Esophagus squamous epithelium (tissue), 5 donors: ENCODE results near the gene RFTN1. TPM values are rescaled to one million over a fixed set of nuclear protein-coding genes. Genes with fewer than 3 reads are reported as not detected.

Experiments used
- DNase-seq: peaks from one replicate; lab custom pipeline; 2025; lab: John Stamatoyannopoulos, UW
- H3K27ac ChIP-seq, 4 donors: fragments of 200-600 bp; sonication (generic); one replicate each; pipeline ENCODE4 v1.5.1; 2016 to 2019; ENCODE audit warnings: mild to moderate bottlenecking in 1 of 4
- H3K27me3 ChIP-seq, 4 donors: fragments of 200-600 bp; sonication (generic); 1 replicate in 3 of 4; 2 replicates in 1 of 4; pipeline versions ENCODE4 v1.5.1 to v1.6.0; 2017 to 2021; ENCODE audit warnings: antibody characterized with exemption in 1 of 4
- H3K36me3 ChIP-seq, 3 donors: fragments of 200-600 bp; sonication (generic); one replicate each; pipeline ENCODE4 v1.5.1; 2016 to 2019
- H3K4me1 ChIP-seq, 3 donors: fragments of 200-600 bp; sonication (generic); one replicate each; pipeline ENCODE4 v1.5.1; 2017 to 2019
- H3K4me3 ChIP-seq, 4 donors: fragments of 200-600 bp; sonication (generic); 1 replicate in 3 of 4; 2 replicates in 1 of 4; pipeline ENCODE4 v1.5.1; 2016 to 2019; ENCODE audit warnings: mild to moderate bottlenecking in 2 of 4, moderate library complexity in 1 of 4
- H3K9me3 ChIP-seq, 3 donors: fragments of 200-600 bp; sonication (generic); one replicate each; pipeline ENCODE4 v1.5.1; 2016 to 2019
- CTCF ChIP-seq, 6 experiments: fragments of 450-650 bp in 4 of 6; fragments of 200-600 bp in 2 of 6; sonication (generic) in 2 of 6; IDR thresholded peaks; one replicate each; pipeline ENCODE4 v1.5.1; 2016 to 2019; ENCODE audit warnings: antibody characterized with exemption in 6 of 6, mild to moderate bottlenecking in 4 of 6, moderate library complexity in 4 of 6
- POLR2A ChIP-seq, 4 donors: fragments of 450-650 bp; IDR thresholded peaks; one replicate each; pipeline ENCODE4 v1.6.1; 2017; ENCODE audit warnings: antibody characterized with exemption in 4 of 4, mild to moderate bottlenecking in 4 of 4, moderate library complexity in 3 of 4
- WGBS, 2 donors: methylation state at CpG; one replicate each; pipeline ENCODE4 v1.1.5; 2018; 5-methylcytosine and 5-hydroxymethylcytosine counted together
- intact Hi-C: fragments of 100-400 bp; cut with DNase I; formaldehyde crosslinking; loops from one replicate; pipeline ENCODE4 v1.15.0; 2022
- total RNA-seq, 4 donors: library from RNA; depleted of rRNA; stranded (reverse); fragments of >200 nt; gene quantifications; one replicate each; pipeline ENCODE4 v1.1.0, GENCODE V29; 2016
- donor health status: DM: yes; HTN: yes; CAD: no.

RFTN1 gene
- total RNA-seq, 4 donors from 2014 or later = 5.0 to 22.7 (median 12.4) TPM

GRCh38 chr3:16508243-16508578 lies 5.3 kb downstream of the RFTN1 start:
- no peaks in the 10 kb centered on the region for H3K9me3 ChIP-seq
- H3K4me3 ChIP-seq = no peak overlapping the region
- WGBS, 2 donors = 47 to 70% methylated on average over 4 of the region's 4 CpGs
- H3K36me3 ChIP-seq = no peaks in the 10 kb centered on the region
- intact Hi-C loops = no loop called here
- H3K27ac ChIP-seq = peak overlapping the region in 1 of 4 donors; percentile 0
- no peak for DNase-seq
- H3K4me1 ChIP-seq = peaks cover 0 to 67% (median 41%) of the 10 kb centered on the region in 3 donors
- TF ChIP-seq POLR2A (IDR thresholded peaks at IDR 0.05) (no peak), CTCF (IDR thresholded peaks at IDR 0.05) (no peak)
- peaks cover 0 to 14% (median 0%) of the 10 kb centered on the region in 4 donors for H3K27me3 ChIP-seq

GRCh38 chr3:16507578-16508242 lies 5.8 kb downstream of the RFTN1 start:
- H3K4me1 ChIP-seq = peaks cover 0 to 62% (median 41%) of the 10 kb centered on the region in 3 donors
- H3K9me3 ChIP-seq = no peaks in the 10 kb centered on the region
- TF ChIP-seq POLR2A (IDR thresholded peaks at IDR 0.05) (no peak), CTCF (IDR thresholded peaks at IDR 0.05) (no peak)
- no peak for DNase-seq
- 73 to 87% methylated on average over 7 to 8 of the region's 8 CpGs for WGBS, 2 donors
- peaks cover 0 to 9% (median 0%) of the 10 kb centered on the region in 4 donors for H3K27me3 ChIP-seq
- H3K36me3 ChIP-seq = no peaks in the 10 kb centered on the region
- H3K4me3 ChIP-seq = no peak overlapping the region
- H3K27ac ChIP-seq = peak overlapping the region in 1 of 4 donors; percentile 0
- intact Hi-C loops = no loop called here

GRCh38 chr3:16506884-16507577 lies 6.5 kb downstream of the RFTN1 start:
- intact Hi-C loops = no loop called here
- Histone ChIP-seq H3K36me3 (no peaks in the 10 kb centered on the region), H3K27ac (no peak overlapping the region), H3K27me3 (peaks cover 0 to 3% (median 0%) of the 10 kb centered on the region in 4 donors), H3K4me1 (peaks cover 0 to 55% (median 41%) of the 10 kb centered on the region in 3 donors), H3K4me3 (no peak overlapping the region), H3K9me3 (no peaks in the 10 kb centered on the region)
- TF ChIP-seq CTCF (IDR thresholded peaks at IDR 0.05) = no peak
- TF ChIP-seq POLR2A (IDR thresholded peaks at IDR 0.05) = no peak
- WGBS, 2 donors = 92 to 94% methylated on average over 2 of the region's 2 CpGs
- DNase-seq = no peak

GRCh38 chr3:16506451-16506850 lies 7.0 kb downstream of the RFTN1 start:
- no peak for DNase-seq
- WGBS, 2 donors = 61 to 83% methylated on average over 3 of the region's 3 CpGs
- Histone ChIP-seq H3K4me1 (peaks cover 0 to 49% (median 36%) of the 10 kb centered on the region in 3 donors), H3K9me3 (no peaks in the 10 kb centered on the region), H3K27ac (no peak overlapping the region), H3K4me3 (no peak overlapping the region), H3K27me3 (no peaks in the 10 kb centered on the region), H3K36me3 (no peaks in the 10 kb centered on the region)
- intact Hi-C loops = no loop called here
- TF ChIP-seq CTCF (IDR thresholded peaks at IDR 0.05) (no peak), POLR2A (IDR thresholded peaks at IDR 0.05) (no peak)

- no peak for DNase-seq
- 43 to 72% methylated on average over 4 of the region's 4 CpGs for WGBS, 2 donors
- no peaks in the 10 kb centered on the region for H3K36me3 ChIP-seq
- H3K27me3 ChIP-seq = no peaks in the 10 kb centered on the region
- TF ChIP-seq CTCF (IDR thresholded peaks at IDR 0.05) (no peak), POLR2A (IDR thresholded peaks at IDR 0.05) (no peak)
- no peak overlapping the region for H3K4me3 ChIP-seq
- no peak overlapping the region for H3K27ac ChIP-seq
- no peaks in the 10 kb centered on the region for H3K9me3 ChIP-seq
- peaks cover 0 to 32% (median 18%) of the 10 kb centered on the region in 3 donors for H3K4me1 ChIP-seq
- intact Hi-C loops = no loop called here
Measured at GRCh38 chr3:16504692-16505091, 8.8 kb downstream of the RFTN1 start.
